Stimulated activated CD4-positive, alpha-beta T cell treated with anti-CD3 and anti-CD28 coated beads, TNF-alpha, amount 100 ng/mL, for 48 hours (primary cell): Measurements from ENCODE around the gene AGO3.
"Not testable (repeated sequence)": the region's sequence is repeated elsewhere in the genome, so short reads cannot be mapped to it uniquely, and the experiment has no call there.

Source experiments
- DNase-seq, 3 donors: peaks; one replicate each; pipeline ENCODE4 v3.0.0-alpha.2; 2020; ENCODE audit warnings: low read depth in 3 of 3

Gene AGO3

DNA sequence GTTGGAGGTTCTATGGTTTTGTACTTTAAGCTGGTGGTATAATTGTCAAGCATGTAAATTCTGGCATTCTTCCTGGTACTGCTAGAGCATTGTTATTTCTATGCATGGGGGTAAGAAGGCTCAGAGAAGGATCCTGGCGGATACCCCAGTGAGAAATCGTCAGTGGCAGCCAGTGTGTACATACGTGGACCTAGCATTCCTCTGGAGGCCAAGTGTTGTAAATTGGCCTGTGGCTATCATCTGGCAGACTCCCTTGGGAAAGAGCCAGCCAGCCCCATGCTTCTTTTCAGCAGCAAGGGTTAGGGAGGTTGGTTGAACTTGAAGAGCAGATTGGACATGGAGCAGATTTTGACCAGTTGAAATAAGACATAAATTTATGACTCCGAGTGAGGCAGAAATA lies 5.2 kb upstream of the AGO3 start:
- DNase-seq, result no peak

DNA sequence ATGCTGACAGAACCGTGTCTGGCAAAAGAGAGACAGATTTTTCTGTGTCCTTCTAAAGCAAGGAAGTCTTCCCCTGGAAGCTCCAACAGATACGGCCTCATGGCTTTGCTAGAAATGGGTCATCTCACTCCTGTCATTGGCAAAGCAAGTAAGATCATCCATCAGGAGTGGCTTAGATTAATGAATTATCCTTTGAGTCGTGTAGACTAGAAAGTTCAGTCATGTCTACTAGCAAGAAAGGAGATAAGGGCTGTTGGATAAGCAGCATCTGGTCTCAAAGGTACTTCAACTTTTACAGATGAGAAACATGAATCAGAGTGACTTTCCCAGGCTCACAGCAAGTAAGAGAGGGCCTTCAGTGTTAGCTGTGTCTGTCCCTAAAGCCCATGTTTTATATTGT lies 3.4 kb upstream of the AGO3 start:
- DNase-seq, result no peak

DNA sequence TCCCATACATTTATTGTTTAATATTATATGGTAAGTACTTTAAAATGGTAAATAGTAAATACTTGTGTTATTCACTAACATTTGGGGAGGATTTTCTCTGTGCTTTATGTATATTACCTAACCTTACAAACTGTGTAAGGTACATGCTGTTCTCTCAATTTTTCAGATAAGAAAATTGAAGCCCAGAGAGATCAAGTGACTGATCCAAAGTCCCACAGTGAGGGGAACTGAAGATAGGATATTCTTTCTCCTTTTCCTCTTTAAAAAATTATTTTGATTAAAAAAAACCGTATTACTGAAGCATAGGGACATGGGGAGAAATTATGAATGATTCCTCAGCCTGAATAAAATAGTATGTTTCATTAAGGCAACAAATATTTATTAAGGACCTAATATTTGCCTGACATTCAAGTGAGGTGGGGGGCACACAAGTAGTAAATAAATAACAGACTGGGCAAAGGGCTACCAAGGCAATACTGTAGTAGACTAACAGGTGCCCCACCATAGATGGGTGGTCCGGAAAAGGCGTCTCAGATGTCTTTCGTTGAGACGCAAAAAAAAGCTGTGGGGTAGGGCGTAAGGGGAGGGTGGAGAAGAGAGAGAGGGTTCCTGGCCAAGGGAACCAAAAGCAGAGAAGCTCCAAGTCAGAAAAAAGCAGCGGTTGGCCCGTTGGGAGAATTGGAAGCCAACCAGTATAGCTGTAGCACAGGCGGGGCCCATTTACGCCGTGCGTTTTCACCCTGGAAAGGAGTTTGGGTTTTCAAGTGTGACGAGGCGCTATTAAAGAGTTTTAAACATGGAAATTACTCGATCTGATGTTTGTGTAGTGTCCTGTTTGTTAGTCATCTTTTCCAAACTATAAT lies 944 bp upstream of the AGO3 start:
- DNase-seq, result peak in 1 of 3 donors; percentile 23

DNA sequence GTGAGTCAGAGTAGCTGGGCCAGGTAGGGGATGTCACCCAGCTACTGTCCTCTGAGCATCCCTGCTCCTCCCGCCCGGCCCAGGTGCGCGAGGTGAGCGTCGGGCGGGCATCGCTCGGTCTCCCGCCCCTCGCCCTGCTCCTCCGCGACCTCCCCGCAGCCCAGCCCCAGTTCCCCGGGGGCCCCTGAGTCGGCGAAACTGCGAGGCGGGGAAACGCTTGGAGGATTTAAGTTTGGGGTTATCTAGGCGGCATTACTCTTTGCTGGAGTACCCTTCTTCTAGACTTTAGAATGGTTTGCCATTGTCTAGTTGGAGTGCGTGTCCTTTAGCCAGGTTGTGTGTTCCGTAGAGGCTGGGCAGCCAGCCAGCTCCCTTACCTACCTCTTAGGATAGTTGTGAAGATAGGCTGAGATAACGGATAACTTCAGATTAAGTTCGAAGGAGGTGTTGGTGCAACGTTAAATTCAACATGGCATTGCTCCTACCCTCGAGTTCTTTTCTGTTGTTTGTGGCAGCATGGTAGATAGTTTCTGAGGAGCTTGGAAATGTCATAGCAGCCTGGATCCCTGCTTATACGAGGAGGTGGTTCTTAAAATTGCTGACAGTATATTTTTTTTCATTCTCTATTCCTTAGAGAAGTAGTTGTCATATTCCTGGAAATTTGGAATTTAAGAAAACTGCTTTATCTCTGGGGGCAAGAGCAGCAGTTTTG lies 697 bp downstream of the AGO3 start:
- DNase-seq, result no peak

DNA sequence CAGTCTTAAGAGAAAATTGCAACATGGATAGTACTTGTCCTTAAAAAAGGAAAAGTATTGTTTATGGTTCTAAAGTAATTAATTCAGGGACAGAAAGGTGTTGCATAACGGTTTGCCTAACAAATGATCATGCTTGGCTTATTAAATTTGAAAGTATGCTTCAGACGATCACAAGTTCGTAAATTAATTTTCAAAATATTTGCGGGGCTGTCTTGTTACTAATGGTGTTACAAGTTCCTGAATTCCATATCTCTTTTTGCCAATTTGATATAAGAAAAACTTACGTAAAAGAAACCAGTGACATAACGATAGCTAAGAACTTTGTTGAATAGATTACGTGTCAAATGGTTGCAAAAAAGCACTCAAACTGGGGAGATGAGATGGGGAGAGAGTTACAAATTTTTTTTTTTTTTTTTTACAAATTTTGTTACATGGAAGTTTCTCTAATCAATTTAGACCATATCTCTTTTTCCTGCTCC lies 1.3 kb downstream of the AGO3 start:
- no peak for DNase-seq

DNA sequence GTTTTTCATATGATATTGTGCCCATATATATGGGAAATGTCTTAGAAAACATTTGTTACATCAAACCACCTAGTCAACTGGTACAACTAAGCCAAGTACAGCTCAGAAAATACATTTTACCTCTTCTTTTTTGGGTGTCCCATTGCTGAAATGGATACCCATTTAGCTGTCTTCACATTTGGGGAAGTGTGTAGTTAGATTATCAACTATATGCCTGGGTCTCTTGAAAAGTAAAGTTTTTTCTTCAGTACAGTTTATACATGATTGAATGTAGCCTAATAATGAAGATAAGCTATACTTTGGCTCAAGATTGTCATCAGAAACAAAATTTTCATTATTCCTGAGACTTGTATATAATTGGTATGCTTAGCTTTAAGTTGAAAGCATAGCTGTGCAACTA lies 2.0 kb downstream of the AGO3 start:
- no peak for DNase-seq

DNA sequence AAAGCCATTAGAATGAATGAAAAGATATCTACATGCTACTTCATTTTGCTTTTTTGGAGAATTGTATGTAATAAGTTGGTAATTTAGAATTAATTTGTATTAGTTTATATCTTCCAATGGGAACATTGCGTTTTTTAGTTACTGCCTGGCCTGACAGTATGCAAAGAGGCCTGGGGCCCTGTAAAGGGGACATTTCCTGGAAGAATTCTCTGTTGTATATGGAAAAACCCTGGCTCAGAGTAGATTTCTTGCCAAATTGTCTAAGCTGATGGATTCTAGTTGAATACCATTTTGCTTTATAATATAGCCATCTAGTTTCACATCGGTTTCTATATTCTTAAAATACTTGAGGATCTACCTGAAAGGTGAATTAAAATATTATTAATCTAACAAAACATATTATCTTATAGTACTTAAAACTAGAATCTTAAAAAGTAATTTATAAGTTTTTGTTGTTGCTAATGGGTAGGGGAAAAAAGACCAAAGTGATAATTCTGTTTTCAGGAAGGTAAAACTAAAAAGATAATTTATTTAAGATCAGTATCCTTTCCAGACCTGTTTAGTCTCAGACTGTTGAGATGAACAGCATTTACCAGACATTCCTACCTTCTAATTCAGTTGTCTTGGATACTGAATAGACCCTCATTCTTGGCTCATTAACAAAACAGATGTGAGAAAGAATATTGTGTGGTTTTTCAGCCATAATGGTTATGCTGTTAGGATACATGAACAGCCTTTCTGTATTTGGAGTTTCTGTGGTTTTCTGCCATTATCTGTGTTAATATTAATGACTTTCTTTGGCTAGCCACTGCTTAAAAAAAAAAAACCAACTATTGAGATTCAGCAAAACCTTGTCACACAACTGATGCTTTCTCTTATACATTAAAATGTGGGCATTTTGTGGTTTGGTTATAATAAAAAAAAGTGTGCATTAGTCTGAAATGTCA lies 4.8 kb downstream of the AGO3 start:
- DNase-seq, result no peak

DNA sequence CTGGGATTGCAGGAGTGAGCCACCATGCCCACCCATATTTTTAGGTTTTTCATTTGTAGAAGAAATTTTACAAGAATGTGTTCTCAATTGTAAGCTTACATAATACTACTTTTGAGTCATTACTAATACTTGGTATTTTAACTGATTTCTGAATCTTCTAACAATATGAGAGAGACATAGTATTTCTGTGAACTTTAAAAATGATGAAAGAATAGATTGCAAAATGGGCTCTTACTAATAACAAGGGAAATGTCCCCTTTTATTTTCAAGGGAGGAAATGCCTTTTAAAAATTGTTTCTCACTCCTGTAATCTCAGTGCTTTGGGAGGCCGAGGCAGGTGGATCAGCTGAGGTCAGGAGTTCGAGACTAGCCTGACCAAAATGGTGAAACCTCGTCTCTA lies 5.9 kb downstream of the AGO3 start:
- no peak for DNase-seq

DNA sequence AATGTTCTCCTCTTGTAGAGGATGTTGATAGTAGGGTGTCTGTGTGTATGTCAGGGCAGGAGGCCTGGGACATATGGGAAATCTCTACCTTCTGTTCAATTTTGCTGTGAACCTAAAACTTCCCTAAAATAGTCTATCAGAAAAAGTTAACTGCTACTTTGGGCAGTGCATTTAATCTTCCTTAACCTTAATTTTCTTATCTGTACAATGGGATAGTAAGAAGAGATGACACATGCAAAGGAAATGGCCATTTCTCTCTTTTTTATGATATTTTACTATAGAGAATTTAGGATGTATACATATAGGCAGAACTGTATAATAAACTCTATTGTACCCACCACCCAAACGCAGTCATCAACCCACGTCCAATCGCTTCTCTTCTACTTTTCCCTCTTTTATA lies 8.6 kb downstream of the AGO3 start:
- no peak for DNase-seq

DNA sequence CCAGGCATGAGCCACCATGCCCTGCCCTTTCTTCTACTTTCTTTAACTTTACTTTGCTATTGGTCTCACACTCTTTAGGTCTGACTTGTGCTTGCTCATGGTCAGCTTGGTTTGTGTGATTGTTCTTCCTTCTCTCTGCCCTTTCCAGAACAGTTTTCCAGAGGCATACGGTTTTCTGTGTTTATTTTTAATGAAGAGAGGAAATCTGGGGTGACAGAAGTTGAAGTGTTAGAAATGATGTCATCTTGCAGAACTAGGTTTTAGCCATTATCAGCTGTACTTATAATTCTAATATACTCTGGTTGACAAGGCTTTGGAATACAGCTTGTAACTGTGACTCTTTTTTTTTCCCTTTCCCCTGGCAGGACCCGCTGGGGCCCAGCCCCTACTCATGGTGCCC lies 14.4 kb downstream of the AGO3 start:
- no peak for DNase-seq

DNA sequence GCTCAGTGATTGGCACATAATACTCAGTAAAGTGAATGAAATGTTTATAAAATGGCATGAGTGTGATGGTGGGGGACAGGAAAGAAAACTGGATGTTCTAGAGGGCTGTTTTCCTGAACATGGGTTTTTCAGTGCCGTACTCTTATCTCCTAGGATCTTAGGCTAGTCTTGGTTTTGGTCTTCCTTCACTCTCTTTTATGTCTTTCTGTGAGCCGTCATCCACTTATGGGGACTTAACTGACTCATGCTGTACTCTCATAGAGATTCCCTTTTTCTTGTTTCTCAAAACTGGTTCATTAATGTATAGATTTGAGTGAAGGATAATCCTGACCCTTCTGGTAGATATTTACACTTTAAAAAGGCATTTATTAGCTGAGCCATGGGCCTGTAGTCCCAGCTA lies 16.6 kb downstream of the AGO3 start:
- no peak for DNase-seq

DNA sequence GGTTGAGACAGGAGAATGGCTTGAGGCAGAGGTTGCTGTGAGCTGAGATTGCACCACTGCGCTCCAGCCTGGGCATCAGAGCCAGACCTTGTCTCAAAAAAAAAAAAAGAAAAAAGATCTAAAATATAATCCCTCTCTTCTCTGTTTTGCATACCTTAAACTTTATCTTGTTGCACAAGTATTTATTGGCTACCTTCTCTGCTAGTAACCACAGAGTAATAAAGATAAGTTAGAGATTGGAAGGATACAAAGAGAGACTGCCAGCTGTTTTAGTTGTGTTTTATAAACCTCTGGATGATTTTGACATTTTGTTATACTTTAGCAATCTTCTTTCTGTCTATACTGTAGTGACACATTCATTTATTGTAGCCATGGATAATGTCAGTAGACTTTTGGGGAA lies 27.7 kb downstream of the AGO3 start:
- DNase-seq, result no peak

DNA sequence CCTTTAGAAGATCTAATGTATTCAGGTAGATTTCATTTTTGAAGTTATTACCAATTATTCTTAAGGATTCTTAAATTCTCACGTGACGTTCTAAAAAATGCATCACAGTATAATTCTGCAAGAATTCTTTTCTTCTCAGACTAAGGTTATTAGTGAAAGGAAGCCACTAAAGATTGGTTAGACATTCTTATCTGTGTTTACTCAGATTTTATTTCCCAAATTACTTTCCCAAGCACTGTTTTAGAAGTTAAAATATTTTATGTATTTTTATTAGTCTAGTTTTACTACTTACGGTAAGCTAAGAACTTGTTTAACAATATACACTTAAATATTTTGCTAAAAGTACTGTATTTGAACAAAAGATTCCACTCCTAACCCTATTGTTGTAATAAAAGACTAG lies 28.4 kb downstream of the AGO3 start:
- DNase-seq, result no peak

DNA sequence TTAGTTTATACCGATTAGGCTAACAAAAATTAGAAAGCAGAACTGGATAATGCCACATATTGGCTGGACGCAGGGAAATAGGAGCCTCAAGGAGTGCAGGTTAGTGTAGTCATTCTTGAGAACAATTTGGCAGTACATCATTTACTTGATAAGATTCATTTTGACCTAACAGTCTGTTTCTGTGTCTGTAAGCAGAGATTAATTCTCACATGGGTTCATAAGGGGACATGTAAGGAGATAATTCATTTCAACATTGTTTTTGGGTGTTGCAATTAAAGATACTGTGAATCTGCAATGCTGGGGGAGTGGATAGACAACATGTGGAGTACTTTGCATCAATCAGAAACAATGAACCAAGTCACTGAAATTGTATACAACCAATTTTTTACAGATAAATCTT lies 32.0 kb downstream of the AGO3 start:
- no peak for DNase-seq

DNA sequence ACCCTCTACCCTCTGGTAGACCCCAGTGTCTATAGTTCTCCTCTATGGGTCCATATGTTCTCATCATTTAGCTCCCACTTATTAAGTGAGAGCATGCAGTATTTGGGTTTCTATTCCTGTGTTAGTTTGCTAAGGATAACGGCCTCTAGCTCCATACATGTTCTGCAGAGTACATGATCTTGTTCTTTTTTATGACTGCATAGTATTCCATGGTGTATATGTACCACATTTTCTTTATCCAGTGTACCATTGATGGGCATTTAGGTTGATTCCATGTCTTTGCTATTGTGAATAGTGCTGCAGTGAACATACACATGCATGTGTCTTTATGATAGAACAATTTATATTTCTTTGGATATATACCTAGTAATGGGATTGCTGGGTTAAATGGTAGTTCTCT lies 33.4 kb downstream of the AGO3 start:
- not testable (repeated sequence) for DNase-seq

DNA sequence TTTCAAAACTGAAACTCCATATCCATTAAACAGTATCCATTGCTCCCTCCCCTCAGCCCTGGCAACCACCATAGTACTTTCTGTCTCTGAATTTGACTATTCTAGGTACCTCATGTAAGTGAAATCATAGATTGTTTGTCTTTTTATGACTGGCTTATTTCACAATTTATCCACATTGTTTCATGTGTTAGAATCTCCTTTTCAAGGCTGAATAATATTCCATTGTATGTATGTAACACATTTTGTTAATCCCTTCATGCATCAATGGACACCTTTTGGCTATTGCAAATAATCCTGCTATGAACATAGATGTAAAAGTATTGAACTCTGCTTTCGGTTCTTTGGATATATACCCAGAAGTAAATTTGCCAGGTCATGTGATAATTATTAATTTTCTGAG lies 37.5 kb downstream of the AGO3 start:
- DNase-seq, result no peak

DNA sequence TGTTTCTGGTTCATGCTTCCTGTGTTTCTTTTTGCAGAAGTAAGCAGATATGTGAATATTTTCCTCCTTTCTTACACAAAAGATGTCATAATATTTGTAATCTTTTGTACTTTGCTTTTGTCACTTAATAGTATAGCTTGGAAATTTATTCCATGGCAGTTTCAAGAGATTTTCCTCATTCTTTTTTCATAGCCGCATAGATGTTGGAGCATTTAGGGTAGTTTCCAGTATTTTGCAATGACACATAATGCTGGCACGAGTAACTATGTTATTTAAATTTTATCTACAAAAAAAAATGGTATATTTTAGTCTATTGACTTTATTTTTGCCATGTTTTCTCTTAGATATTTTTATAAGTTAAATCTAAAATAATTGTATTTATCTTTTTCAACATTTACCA lies 40.7 kb downstream of the AGO3 start:
- no peak for DNase-seq

DNA sequence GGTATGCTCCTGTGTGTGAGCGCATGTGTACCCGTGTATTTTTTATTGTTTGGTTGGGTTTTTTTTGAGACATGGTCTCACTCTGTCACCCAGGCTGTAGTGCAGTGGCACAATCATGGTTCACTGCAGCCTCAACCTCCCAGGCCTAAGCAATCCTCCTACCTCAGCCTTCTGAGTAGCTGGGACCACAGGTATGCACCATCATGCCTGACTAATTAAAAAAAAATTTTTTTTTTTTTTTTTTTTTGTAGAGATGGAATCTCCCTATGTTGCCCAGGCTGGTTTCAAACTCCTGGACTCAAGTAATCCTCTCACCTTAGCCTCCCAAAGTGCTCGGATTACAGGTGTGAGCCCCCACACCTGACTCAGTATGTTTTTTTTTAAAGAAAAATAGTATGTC lies 41.7 kb downstream of the AGO3 start:
- not testable (repeated sequence) for DNase-seq

DNA sequence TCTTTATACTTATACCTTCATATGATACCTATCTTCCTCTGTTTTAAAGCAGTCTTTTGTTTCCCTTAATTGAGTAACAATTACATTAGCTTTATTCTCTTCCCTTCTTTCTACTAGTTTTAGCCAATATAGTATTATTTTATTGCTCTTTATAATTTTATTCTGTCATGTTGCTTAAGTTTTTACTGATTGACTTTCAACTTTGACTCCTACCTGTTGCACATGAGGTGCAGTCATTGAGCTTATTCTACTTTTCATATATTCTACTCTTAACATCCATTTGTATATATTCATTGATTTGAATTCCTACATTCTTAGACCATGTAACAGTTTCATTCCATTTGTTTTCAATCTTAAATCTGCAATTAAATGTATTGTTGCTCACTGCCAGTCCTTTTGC lies 49.2 kb downstream of the AGO3 start:
- no peak for DNase-seq

DNA sequence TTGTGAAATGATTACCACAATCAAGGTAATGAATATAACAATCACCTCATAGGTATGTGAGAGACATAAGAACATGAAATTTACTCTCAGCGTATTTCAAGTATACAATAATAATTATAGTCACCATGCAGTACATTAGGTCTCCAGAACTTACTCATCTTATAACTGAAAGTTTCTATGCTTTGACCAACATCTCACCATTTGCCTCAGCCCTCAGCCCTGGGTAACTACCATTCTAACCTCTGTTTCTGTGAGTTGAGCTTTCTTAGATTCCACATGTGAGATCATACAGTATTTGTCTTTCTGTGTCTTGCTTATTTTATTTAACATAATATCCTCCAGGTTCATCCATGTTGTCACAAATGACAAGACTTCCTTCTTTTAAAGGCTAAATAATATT lies 57.3 kb downstream of the AGO3 start:
- DNase-seq, result no peak

DNA sequence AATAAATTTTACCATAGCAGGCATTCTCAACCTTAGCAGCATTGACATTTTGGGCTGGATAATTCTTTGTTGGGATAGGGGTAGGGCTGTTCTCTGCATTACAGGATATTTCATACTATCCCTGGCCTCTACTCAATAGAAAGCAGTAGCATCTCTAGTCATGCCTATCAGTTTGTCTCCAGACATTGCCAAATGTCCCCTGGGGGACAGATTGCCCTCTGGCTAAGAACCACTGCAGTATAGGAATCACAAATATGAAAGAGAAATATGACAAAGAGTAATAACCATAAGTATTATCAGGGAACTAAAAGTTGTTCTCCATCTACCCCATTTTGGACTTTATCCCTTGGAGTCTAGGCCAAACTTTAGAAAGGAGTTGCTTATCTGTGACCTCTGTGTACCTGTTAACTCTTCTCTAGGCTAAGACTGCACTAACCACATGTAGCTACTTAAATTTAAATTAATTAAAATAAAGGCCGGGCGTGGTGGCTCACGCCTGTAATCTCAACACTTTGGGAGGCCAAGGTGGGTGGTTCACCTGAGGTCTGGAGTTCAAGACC lies 76.1 kb downstream of the AGO3 start:
- DNase-seq, result no peak

DNA sequence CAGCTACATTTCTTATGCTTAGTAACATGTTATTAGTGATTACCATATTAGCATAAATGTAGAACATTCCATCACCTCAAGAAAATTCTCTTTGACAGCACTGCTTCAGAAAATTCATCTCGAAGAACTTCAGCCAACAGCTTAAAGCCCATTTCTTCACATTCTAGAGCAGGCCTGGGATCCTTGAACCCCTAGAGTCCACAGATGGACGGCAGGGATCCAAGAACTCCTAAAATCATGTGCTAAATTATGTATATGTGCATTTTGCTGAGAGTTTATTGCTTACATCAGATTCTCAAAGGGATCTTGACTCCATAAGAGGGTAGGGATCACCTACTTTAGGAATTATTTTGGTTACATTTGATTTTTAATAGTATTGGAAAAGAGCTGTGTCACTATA lies 76.8 kb downstream of the AGO3 start:
- no peak for DNase-seq
